HepG2 (cell line): ENCODE data around the gene KLHL8. TPM values are rescaled to one million over a fixed set of nuclear protein-coding genes. Genes with fewer than 3 reads are reported as not detected.

Experiments used
- ATAC-seq: fragments of 200-7000 bp; cut with Tn5 transposase; 3 replicates; pipeline ENCODE4 v1.9.1; 2020; ENCODE audit warnings: mild to moderate bottlenecking, moderate library complexity
- BruUV-seq: library from RNA; stranded (reverse); fragments of 400-500 nt; replicated peaks from 2 replicates; lab custom pipeline; 2021; lab: Mats Ljungman, UMichigan
- CTCF ChIA-PET: fragments of 300-600 bp; formaldehyde crosslinking; extraction: SDS; loops from one replicate; lab custom pipeline; 2021; ENCODE audit warnings: low total read pairs, inconsistent platforms, low intra/inter-chr PET ratio; lab: Yijun Ruan, JAX
- POLR2A ChIA-PET: fragments of 350-600 bp; sonication (Branson Sonifier 250); formaldehyde crosslinking; loops from one replicate; lab custom pipeline; 2020; ENCODE audit warnings: antibody characterized with exemption, inconsistent platforms; lab: Yijun Ruan, JAX
- DNase-seq: peaks from one replicate; pipeline ENCODE4 v3.0.0-alpha.2; 2015; ENCODE audit warnings: low spot score
- FAIRE-seq: peaks from 3 replicates; lab custom pipeline; 2011; peaks lifted over from hg19 to GRCh38; lab: Jason Lieb, UNC
- H2AFZ ChIP-seq: one replicate; pipeline ENCODE4 v1.6.1; 2011; ENCODE audit warnings: low read length, inconsistent platforms
- H3K27ac ChIP-seq: fragments of 300-600 bp; 3 replicates; pipeline ENCODE4 v1.8.0; 2011; ENCODE audit warnings: mixed run types, mild to moderate bottlenecking, mixed read lengths, low read length, inconsistent platforms; ENCODE audit not compliant: insufficient read depth; ENCODE audit errors: extremely low read length
- H3K27me3 ChIP-seq, 2 experiments: fragments of 200-600 bp in 1 of 2; 2 replicates in 1 of 2; 3 replicates in 1 of 2; pipeline versions ENCODE4 v1.6.0 to v1.8.0; 2011; ENCODE audit warnings: low read length in 2 of 2, mild to moderate bottlenecking in 2 of 2, moderate library complexity in 2 of 2, inconsistent platforms in 1 of 2; ENCODE audit not compliant: insufficient read depth in 2 of 2, control insufficient read depth in 1 of 2
- H3K36me3 ChIP-seq, 2 experiments: fragments of 200-600 bp in 1 of 2; replicated peaks in 1 of 2; 2 replicates in 1 of 2; 3 replicates in 1 of 2; pipeline versions ENCODE4 v1.5.1 to v1.8.0; 2011; ENCODE audit warnings: low read length in 2 of 2, inconsistent platforms in 1 of 2; ENCODE audit not compliant: insufficient read depth in 2 of 2, control insufficient read depth in 1 of 2
- H3K4me1 ChIP-seq: 2 replicates; pipeline ENCODE4 v1.5.1; 2012; ENCODE audit warnings: low read length, inconsistent platforms; ENCODE audit not compliant: insufficient read depth
- H3K4me2 ChIP-seq: 2 replicates; pipeline ENCODE4 v1.6.0; 2011; ENCODE audit warnings: low read depth, low read length, inconsistent platforms
- H3K4me3 ChIP-seq, 3 experiments: fragments of 200-600 bp in 1 of 3; sonication (generic), shearing (Covaris generic) in 1 of 3; replicated peaks in 1 of 3; 2 replicates each; pipeline ENCODE4 v1.5.1; 2011 to 2016; ENCODE audit warnings: low read length in 3 of 3, inconsistent platforms in 2 of 3, low read depth in 2 of 3, mild to moderate bottlenecking in 2 of 3, control low read depth in 1 of 3, mixed read lengths in 1 of 3; ENCODE audit not compliant: insufficient read depth in 1 of 3
- H3K79me2 ChIP-seq: one replicate; pipeline ENCODE4 v1.6.1; 2011; ENCODE audit warnings: low read length, inconsistent platforms; ENCODE audit not compliant: insufficient read depth
- H3K9ac ChIP-seq: 2 replicates; pipeline ENCODE4 v1.6.0; 2011; ENCODE audit warnings: mild to moderate bottlenecking, low read depth, low read length, inconsistent platforms; ENCODE audit not compliant: insufficient read depth
- H3K9me3 ChIP-seq: 2 replicates; pipeline ENCODE4 v1.5.1; 2012; ENCODE audit warnings: mild to moderate bottlenecking, low read length
- H4K20me1 ChIP-seq: 2 replicates; pipeline ENCODE4 v1.6.0; 2011; ENCODE audit warnings: inconsistent platforms, mild to moderate bottlenecking, low read length, moderate library complexity; ENCODE audit not compliant: insufficient read depth
- PRMT3 ChIP-seq: sonication (generic); formaldehyde crosslinking; IDR thresholded peaks from 2 replicates; pipeline ENCODE4 v1.8.1; 2022; ENCODE audit warnings: low read depth, mild to moderate bottlenecking, moderate library complexity, missing genetic modification reagents, borderline replicate concordance
- ZBTB7B ChIP-seq: sonication (generic); formaldehyde crosslinking; IDR thresholded peaks from 2 replicates; pipeline ENCODE4 v1.4.0; 2020; ENCODE audit warnings: missing genetic modification reagents
- ZC3H13 ChIP-seq: sonication (generic); formaldehyde crosslinking; IDR thresholded peaks from 2 replicates; pipeline ENCODE4 v1.8.1; 2023; ENCODE audit warnings: mild to moderate bottlenecking, missing genetic modification reagents, moderate library complexity
- WGBS: methylation state at CpG from one replicate; pipeline ENCODE4 v1.1.6; 2017; ENCODE audit warnings: low lambda C conversion rate; 5-methylcytosine and 5-hydroxymethylcytosine counted together
- in situ Hi-C: cut with HindIII; loops from 2 replicates; pipeline ENCODE4 v1.10.0; 2017; ENCODE audit warnings: low pct_unique_long_range_greater_than_20kb; ENCODE audit not compliant: extremely low pct_ligation_motif_present
- intact Hi-C: fragments of 100-400 bp; cut with micrococcal nuclease; formaldehyde crosslinking; loops from one replicate; pipeline ENCODE4 v1.10.0; 2022; ENCODE audit not compliant: unreplicated experiment
- polyA plus RNA-seq, 8 experiments: library from polyadenylated mRNA; depleted of rRNA in 3 of 8; stranded (reverse) in 7 of 8; unstranded in 1 of 8; fragments of >200 nt; fragmentation: Illumina TruSeq in 4 of 8; extraction: Trizol in 4 of 8; gene quantifications; 2 replicates each; pipeline versions ENCODE4 v1.2.1 to v1.2.3, GENCODE V29; 2011 to 2016; ENCODE audit warnings: low read depth in 4 of 8, missing spikeins in 1 of 8, mixed read lengths in 1 of 8; ENCODE audit not compliant: insufficient read depth in 1 of 8
- total RNA-seq, 5 experiments: library from RNA; depleted of rRNA; stranded (reverse); fragments of >200 nt; fragmentation: Illumina TruSeq; extraction: Trizol; gene quantifications; 2 replicates each; pipeline ENCODE4 v1.2.3, GENCODE V29; 2016; ENCODE audit warnings: low read depth in 1 of 5
- TF ChIP-seq, protein P1 (sequence below): sonication (generic); formaldehyde crosslinking; conservative IDR thresholded peaks from 2 replicates; pipeline ENCODE4 v1.4.0; 2020; ENCODE audit warnings: missing genetic modification reagents

The KLHL8 gene
- total and polyA plus RNA-seq, 2 of the 13 experiments (the other 11 are each of a cell fraction or from before 2014, with no cell fraction given): 2.8 to 11.7 TPM

DNA sequence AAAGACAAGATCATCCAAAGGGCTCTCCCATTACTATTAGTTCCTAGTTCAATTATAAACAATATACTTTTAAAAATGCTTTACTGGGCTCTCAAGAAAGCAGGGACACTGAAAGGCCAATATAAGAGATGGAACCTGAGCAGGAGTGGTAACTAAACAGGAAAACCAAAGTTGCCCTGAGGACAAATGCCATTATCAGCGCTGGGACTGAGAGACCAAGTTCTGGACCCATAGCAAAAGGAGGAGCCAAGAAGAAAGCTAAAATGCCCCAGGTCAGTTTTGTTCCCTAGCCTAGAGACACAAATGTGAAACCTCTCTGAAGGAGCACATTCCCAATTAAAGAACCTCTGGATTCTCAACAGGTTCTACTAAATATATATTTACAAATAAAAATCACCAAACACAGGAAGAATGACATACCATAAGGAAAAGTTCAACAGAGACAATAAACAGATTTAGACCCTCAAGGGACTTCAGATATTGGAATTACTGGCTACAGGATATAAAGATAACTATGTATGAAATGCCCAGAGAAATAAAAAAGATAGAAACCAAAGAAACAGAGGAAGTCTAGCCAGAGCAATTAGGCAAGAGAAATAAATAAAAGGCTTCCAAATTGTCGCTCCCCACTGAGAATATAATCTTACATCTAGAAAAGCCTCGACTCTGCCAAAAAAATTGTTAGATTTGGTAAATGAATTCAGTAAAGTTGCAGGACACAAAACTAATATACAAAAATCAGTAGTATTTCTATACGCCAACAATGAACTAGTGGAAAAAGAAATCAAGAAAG lies 67.1 kb downstream of the KLHL8 start:
- WGBS: 89% methylated on average over 4 of the region's 4 CpGs
- Histone ChIP-seq H3K4me3 (no peak overlapping the region), H4K20me1 (no peaks in the 10 kb centered on the region), H3K9me3 (no peaks in the 10 kb centered on the region), H3K4me2 (no peak overlapping the region), H3K4me1 (no peaks in the 10 kb centered on the region), H3K79me2 (no peaks in the 10 kb centered on the region), H2AFZ (no peak overlapping the region), H3K27me3 (no peaks in the 10 kb centered on the region), H3K27ac (no peak overlapping the region), H3K9ac (no peak overlapping the region), H3K36me3 (no peaks in the 10 kb centered on the region)
- FAIRE-seq (no peak), ATAC-seq (no peak), DNase-seq (no peak)
- TF ChIP-seq PRMT3: no peak
- TF ChIP-seq ZC3H13 (CRISPR knock-in tag): no peak
- no peak for TF ChIP-seq ZBTB7B (CRISPR knock-in tag)
- TF ChIP-seq, protein P1, sequence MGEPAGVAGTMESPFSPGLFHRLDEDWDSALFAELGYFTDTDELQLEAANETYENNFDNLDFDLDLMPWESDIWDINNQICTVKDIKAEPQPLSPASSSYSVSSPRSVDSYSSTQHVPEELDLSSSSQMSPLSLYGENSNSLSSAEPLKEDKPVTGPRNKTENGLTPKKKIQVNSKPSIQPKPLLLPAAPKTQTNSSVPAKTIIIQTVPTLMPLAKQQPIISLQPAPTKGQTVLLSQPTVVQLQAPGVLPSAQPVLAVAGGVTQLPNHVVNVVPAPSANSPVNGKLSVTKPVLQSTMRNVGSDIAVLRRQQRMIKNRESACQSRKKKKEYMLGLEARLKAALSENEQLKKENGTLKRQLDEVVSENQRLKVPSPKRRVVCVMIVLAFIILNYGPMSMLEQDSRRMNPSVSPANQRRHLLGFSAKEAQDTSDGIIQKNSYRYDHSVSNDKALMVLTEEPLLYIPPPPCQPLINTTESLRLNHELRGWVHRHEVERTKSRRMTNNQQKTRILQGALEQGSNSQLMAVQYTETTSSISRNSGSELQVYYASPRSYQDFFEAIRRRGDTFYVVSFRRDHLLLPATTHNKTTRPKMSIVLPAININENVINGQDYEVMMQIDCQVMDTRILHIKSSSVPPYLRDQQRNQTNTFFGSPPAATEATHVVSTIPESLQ (CRISPR knock-in tag): no peak
- no TSS peak for BruUV-seq
- in situ Hi-C loops: loop anchor here (5.0 kb wide), 1 partner anchor 79 kb away; no protein-coding TSS in a partner anchor
- POLR2A ChIA-PET: no interaction called here
- CTCF ChIA-PET: no interaction called here
- intact Hi-C loops: no loop called here
